ENCODE measurements around the gene HERPUD2.

GRCh38 chr7:35584990-35585389, 109.9 kb downstream of the HERPUD2 start:
- TF ChIP-seq CTCF (IDR thresholded peaks at IDR 0.05; ENCODE audit: borderline replicate concordance, extremely low read depth, low read length, poor library complexity, severe bottlenecking) (no peak), EZH2 (IDR thresholded peaks at IDR 0.05; ENCODE audit: borderline replicate concordance, low read depth, low read length, severe bottlenecking) (no peak)
